HepG2 (cell line): ENCODE data around the gene COL4A3. TPM values are rescaled to one million over a fixed set of nuclear protein-coding genes. Genes with fewer than 3 reads are reported as not detected.

Experiments
- ATAC-seq: fragments of 200-7000 bp; cut with Tn5 transposase; 3 replicates; pipeline ENCODE4 v1.9.1; 2020; ENCODE audit warnings: mild to moderate bottlenecking, moderate library complexity
- BruUV-seq: library from RNA; stranded (reverse); fragments of 400-500 nt; replicated peaks from 2 replicates; lab custom pipeline; 2021; lab: Mats Ljungman, UMichigan
- CTCF ChIA-PET: fragments of 300-600 bp; formaldehyde crosslinking; extraction: SDS; loops from one replicate; lab custom pipeline; 2021; ENCODE audit warnings: low total read pairs, inconsistent platforms, low intra/inter-chr PET ratio; lab: Yijun Ruan, JAX
- POLR2A ChIA-PET: fragments of 350-600 bp; sonication (Branson Sonifier 250); formaldehyde crosslinking; loops from one replicate; lab custom pipeline; 2020; ENCODE audit warnings: antibody characterized with exemption, inconsistent platforms; lab: Yijun Ruan, JAX
- DNase-seq: peaks from one replicate; pipeline ENCODE4 v3.0.0-alpha.2; 2015; ENCODE audit warnings: low spot score
- FAIRE-seq: peaks from 3 replicates; lab custom pipeline; 2011; peaks lifted over from hg19 to GRCh38; lab: Jason Lieb, UNC
- H2AFZ ChIP-seq: one replicate; pipeline ENCODE4 v1.6.1; 2011; ENCODE audit warnings: low read length, inconsistent platforms
- H3K27ac ChIP-seq: fragments of 300-600 bp; 3 replicates; pipeline ENCODE4 v1.8.0; 2011; ENCODE audit warnings: mixed run types, mild to moderate bottlenecking, mixed read lengths, low read length, inconsistent platforms; ENCODE audit not compliant: insufficient read depth; ENCODE audit errors: extremely low read length
- H3K27me3 ChIP-seq, 2 experiments: fragments of 200-600 bp in 1 of 2; 2 replicates in 1 of 2; 3 replicates in 1 of 2; pipeline versions ENCODE4 v1.6.0 to v1.8.0; 2011; ENCODE audit warnings: low read length in 2 of 2, mild to moderate bottlenecking in 2 of 2, moderate library complexity in 2 of 2, inconsistent platforms in 1 of 2; ENCODE audit not compliant: insufficient read depth in 2 of 2, control insufficient read depth in 1 of 2
- H3K36me3 ChIP-seq, 2 experiments: fragments of 200-600 bp in 1 of 2; replicated peaks in 1 of 2; 2 replicates in 1 of 2; 3 replicates in 1 of 2; pipeline versions ENCODE4 v1.5.1 to v1.8.0; 2011; ENCODE audit warnings: low read length in 2 of 2, inconsistent platforms in 1 of 2; ENCODE audit not compliant: insufficient read depth in 2 of 2, control insufficient read depth in 1 of 2
- H3K4me1 ChIP-seq: 2 replicates; pipeline ENCODE4 v1.5.1; 2012; ENCODE audit warnings: low read length, inconsistent platforms; ENCODE audit not compliant: insufficient read depth
- H3K4me2 ChIP-seq: 2 replicates; pipeline ENCODE4 v1.6.0; 2011; ENCODE audit warnings: low read depth, low read length, inconsistent platforms
- H3K4me3 ChIP-seq, 3 experiments: fragments of 200-600 bp in 1 of 3; sonication (generic), shearing (Covaris generic) in 1 of 3; replicated peaks in 1 of 3; 2 replicates each; pipeline ENCODE4 v1.5.1; 2011 to 2016; ENCODE audit warnings: low read length in 3 of 3, inconsistent platforms in 2 of 3, low read depth in 2 of 3, mild to moderate bottlenecking in 2 of 3, control low read depth in 1 of 3, mixed read lengths in 1 of 3; ENCODE audit not compliant: insufficient read depth in 1 of 3
- H3K79me2 ChIP-seq: one replicate; pipeline ENCODE4 v1.6.1; 2011; ENCODE audit warnings: low read length, inconsistent platforms; ENCODE audit not compliant: insufficient read depth
- H3K9ac ChIP-seq: 2 replicates; pipeline ENCODE4 v1.6.0; 2011; ENCODE audit warnings: mild to moderate bottlenecking, low read depth, low read length, inconsistent platforms; ENCODE audit not compliant: insufficient read depth
- H3K9me3 ChIP-seq: 2 replicates; pipeline ENCODE4 v1.5.1; 2012; ENCODE audit warnings: mild to moderate bottlenecking, low read length
- H4K20me1 ChIP-seq: 2 replicates; pipeline ENCODE4 v1.6.0; 2011; ENCODE audit warnings: inconsistent platforms, mild to moderate bottlenecking, low read length, moderate library complexity; ENCODE audit not compliant: insufficient read depth
- JDP2 ChIP-seq: sonication (generic); formaldehyde crosslinking; IDR thresholded peaks from 2 replicates; pipeline ENCODE4 v1.8.1; 2022; ENCODE audit warnings: missing genetic modification reagents, borderline replicate concordance
- KLF16 ChIP-seq, 2 experiments: sonication (generic) in 1 of 2; formaldehyde crosslinking in 1 of 2; IDR thresholded peaks; 2 replicates each; pipeline versions ENCODE4 v1.6.1 to v1.8.0; 2016 to 2023; ENCODE audit warnings: missing genetic modification reagents in 2 of 2, missing compliant biosample characterization in 1 of 2
- MATR3 ChIP-seq: sonication (generic); formaldehyde crosslinking; IDR thresholded peaks from 2 replicates; pipeline ENCODE4 v1.4.0; 2020; ENCODE audit warnings: missing genetic modification reagents
- REXO4 ChIP-seq: sonication (generic); formaldehyde crosslinking; IDR thresholded peaks from 2 replicates; pipeline ENCODE4 v1.8.0; 2022; ENCODE audit warnings: missing genetic modification reagents, mild to moderate bottlenecking, borderline replicate concordance
- SALL2 ChIP-seq: sonication (generic); formaldehyde crosslinking; IDR thresholded peaks from 2 replicates; pipeline ENCODE4 v1.8.1; 2023; ENCODE audit warnings: mild to moderate bottlenecking, missing genetic modification reagents, inconsistent platforms
- SRSF4 ChIP-seq: fragments of 200-400 bp; formaldehyde crosslinking; IDR thresholded peaks from one replicate; pipeline ENCODE4 v1.6.1; 2018; ENCODE audit warnings: mild to moderate bottlenecking, low read depth, low read length, moderate library complexity; ENCODE audit not compliant: poor library complexity, severe bottlenecking
- YEATS4 ChIP-seq: sonication (generic); formaldehyde crosslinking; IDR thresholded peaks from 2 replicates; pipeline ENCODE4 v1.4.0; 2020; ENCODE audit warnings: missing genetic modification reagents, borderline replicate concordance
- ZNF264 ChIP-seq: sonication (generic); formaldehyde crosslinking; IDR thresholded peaks from 2 replicates; pipeline ENCODE4 v1.4.0; 2020; ENCODE audit warnings: missing genetic modification reagents
- ZNF501 ChIP-seq: sonication (generic); formaldehyde crosslinking; IDR thresholded peaks from 2 replicates; pipeline ENCODE4 v1.5.1; 2020; ENCODE audit warnings: mild to moderate bottlenecking, moderate library complexity, missing genetic modification reagents
- WGBS: methylation state at CpG from one replicate; pipeline ENCODE4 v1.1.6; 2017; ENCODE audit warnings: low lambda C conversion rate; 5-methylcytosine and 5-hydroxymethylcytosine counted together
- in situ Hi-C: cut with HindIII; loops from 2 replicates; pipeline ENCODE4 v1.10.0; 2017; ENCODE audit warnings: low pct_unique_long_range_greater_than_20kb; ENCODE audit not compliant: extremely low pct_ligation_motif_present
- intact Hi-C: fragments of 100-400 bp; cut with micrococcal nuclease; formaldehyde crosslinking; loops from one replicate; pipeline ENCODE4 v1.10.0; 2022; ENCODE audit not compliant: unreplicated experiment
- polyA plus RNA-seq, 8 experiments: library from polyadenylated mRNA; depleted of rRNA in 3 of 8; stranded (reverse) in 7 of 8; unstranded in 1 of 8; fragments of >200 nt; fragmentation: Illumina TruSeq in 4 of 8; extraction: Trizol in 4 of 8; gene quantifications; 2 replicates each; pipeline versions ENCODE4 v1.2.1 to v1.2.3, GENCODE V29; 2011 to 2016; ENCODE audit warnings: low read depth in 4 of 8, missing spikeins in 1 of 8, mixed read lengths in 1 of 8; ENCODE audit not compliant: insufficient read depth in 1 of 8
- total RNA-seq, 5 experiments: library from RNA; depleted of rRNA; stranded (reverse); fragments of >200 nt; fragmentation: Illumina TruSeq; extraction: Trizol; gene quantifications; 2 replicates each; pipeline ENCODE4 v1.2.3, GENCODE V29; 2016; ENCODE audit warnings: low read depth in 1 of 5
- TF ChIP-seq, protein P1 (sequence below): sonication (generic); formaldehyde crosslinking; IDR thresholded peaks from 2 replicates; pipeline ENCODE4 v1.4.0; 2020; ENCODE audit warnings: low read depth, mild to moderate bottlenecking, missing genetic modification reagents
- TF ChIP-seq, protein P2 (sequence below): sonication (generic); formaldehyde crosslinking; IDR thresholded peaks from 2 replicates; pipeline ENCODE4 v1.4.0; 2020; ENCODE audit warnings: missing genetic modification reagents
- TF ChIP-seq, protein P3 (sequence below): sonication (generic); formaldehyde crosslinking; conservative IDR thresholded peaks from 2 replicates; pipeline ENCODE4 v1.5.0; 2020; ENCODE audit warnings: missing genetic modification reagents

COL4A3 gene
- total and polyA plus RNA-seq, 2 of the 13 experiments (the other 11 are each of a cell fraction or from before 2014, with no cell fraction given): 0.02 TPM; not detected in 1

DNA sequence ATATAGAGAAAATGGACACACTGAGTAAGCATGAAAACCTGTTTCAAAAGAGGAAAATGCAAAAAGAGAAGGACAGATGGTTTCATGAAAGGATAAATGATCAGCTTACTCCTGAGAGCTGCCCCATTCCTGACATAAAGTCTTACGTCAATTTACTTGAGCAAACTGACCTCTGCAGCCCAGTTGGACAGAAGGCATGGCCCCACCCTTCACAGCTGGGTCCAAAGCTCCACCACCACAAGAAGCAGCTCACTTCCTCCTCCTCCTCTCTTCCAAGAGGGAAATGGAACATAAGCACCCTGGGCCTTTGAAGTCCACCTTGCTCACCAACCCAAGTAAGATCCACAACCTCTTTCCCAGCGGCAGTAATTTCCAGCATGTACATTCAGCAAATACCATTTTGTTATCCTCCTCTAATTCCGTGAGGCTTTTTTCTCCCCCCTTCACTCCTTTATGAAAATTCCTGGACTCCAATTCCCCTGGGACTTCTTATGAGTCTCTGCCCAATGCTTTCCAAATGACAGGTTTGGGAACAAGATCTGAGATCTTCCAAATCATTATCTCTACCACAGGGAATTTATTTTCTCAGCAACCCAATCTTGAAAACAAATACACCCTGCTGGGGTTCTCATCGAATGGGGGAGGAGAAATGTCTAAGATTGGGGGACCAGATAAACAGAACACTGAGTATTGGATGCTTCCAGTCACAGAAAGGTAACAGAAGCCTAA is 10.5 kb upstream of the COL4A3 start:
- WGBS: 2% methylated on average over 4 of the region's 4 CpGs
- no peaks in the 10 kb centered on the region for H4K20me1 ChIP-seq
- in situ Hi-C loops: no loop called here
- TF ChIP-seq YEATS4 (no peak), MATR3 (CRISPR knock-in tag) (no peak), REXO4 (CRISPR knock-in tag) (no peak), SRSF4 (no peak), SALL2 (CRISPR knock-in tag) (no peak), JDP2 (CRISPR knock-in tag) (no peak), ZNF501 (CRISPR knock-in tag) (no peak), KLF16 (CRISPR knock-in tag; IDR thresholded peaks at IDR 0.05) (no peak), ZNF264 (CRISPR knock-in tag) (no peak)
- TF ChIP-seq, protein P1, sequence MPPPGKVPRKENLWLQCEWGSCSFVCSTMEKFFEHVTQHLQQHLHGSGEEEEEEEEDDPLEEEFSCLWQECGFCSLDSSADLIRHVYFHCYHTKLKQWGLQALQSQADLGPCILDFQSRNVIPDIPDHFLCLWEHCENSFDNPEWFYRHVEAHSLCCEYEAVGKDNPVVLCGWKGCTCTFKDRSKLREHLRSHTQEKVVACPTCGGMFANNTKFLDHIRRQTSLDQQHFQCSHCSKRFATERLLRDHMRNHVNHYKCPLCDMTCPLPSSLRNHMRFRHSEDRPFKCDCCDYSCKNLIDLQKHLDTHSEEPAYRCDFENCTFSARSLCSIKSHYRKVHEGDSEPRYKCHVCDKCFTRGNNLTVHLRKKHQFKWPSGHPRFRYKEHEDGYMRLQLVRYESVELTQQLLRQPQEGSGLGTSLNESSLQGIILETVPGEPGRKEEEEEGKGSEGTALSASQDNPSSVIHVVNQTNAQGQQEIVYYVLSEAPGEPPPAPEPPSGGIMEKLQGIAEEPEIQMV (CRISPR knock-in tag): no peak
- TF ChIP-seq, protein P2, sequence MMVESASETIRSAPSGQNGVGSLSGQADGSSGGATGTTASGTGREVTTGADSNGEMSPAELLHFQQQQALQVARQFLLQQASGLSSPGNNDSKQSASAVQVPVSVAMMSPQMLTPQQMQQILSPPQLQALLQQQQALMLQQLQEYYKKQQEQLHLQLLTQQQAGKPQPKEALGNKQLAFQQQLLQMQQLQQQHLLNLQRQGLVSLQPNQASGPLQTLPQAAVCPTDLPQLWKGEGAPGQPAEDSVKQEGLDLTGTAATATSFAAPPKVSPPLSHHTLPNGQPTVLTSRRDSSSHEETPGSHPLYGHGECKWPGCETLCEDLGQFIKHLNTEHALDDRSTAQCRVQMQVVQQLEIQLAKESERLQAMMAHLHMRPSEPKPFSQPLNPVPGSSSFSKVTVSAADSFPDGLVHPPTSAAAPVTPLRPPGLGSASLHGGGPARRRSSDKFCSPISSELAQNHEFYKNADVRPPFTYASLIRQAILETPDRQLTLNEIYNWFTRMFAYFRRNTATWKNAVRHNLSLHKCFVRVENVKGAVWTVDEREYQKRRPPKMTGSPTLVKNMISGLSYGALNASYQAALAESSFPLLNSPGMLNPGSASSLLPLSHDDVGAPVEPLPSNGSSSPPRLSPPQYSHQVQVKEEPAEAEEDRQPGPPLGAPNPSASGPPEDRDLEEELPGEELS: no peak
- TF ChIP-seq, protein P3, sequence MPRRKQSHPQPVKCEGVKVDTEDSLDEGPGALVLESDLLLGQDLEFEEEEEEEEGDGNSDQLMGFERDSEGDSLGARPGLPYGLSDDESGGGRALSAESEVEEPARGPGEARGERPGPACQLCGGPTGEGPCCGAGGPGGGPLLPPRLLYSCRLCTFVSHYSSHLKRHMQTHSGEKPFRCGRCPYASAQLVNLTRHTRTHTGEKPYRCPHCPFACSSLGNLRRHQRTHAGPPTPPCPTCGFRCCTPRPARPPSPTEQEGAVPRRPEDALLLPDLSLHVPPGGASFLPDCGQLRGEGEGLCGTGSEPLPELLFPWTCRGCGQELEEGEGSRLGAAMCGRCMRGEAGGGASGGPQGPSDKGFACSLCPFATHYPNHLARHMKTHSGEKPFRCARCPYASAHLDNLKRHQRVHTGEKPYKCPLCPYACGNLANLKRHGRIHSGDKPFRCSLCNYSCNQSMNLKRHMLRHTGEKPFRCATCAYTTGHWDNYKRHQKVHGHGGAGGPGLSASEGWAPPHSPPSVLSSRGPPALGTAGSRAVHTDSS (CRISPR knock-in tag): no peak
- TF ChIP-seq, all 625 proteins: peak for 0
- no peaks in the 10 kb centered on the region for H3K79me2 ChIP-seq
- FAIRE-seq (no peak), ATAC-seq (no peak), DNase-seq (no peak)
- ChIA-PET CTCF (no interaction called here), POLR2A (no interaction called here)
- H2AFZ ChIP-seq: no peak overlapping the region
- no peaks in the 10 kb centered on the region for H3K36me3 ChIP-seq
- intact Hi-C loops: no loop called here
- H3K27me3 ChIP-seq: no peaks in the 10 kb centered on the region
- H3K4me2 ChIP-seq: no peak overlapping the region
- BruUV-seq: no TSS peak
- no peak overlapping the region for H3K9ac ChIP-seq
- H3K4me1 ChIP-seq: no peaks in the 10 kb centered on the region
- H3K27ac ChIP-seq: no peak overlapping the region
- no peak overlapping the region for H3K4me3 ChIP-seq
- no peaks in the 10 kb centered on the region for H3K9me3 ChIP-seq
